SK-N-SH treated with all-trans-retinoic acid at 6 μM for 48 hours (cell line): Measurements from ENCODE around the gene MYH9.

Experiments used
- RARB ChIP-seq: fragments of 250-450 bp; sonication (Bioruptor Pico); IDR thresholded peaks from 2 replicates; pipeline ENCODE4 v1.8.0; 2021; ENCODE audit warnings: mild to moderate bottlenecking, moderate library complexity
- TOX ChIP-seq: fragments of 250-450 bp; sonication (Bioruptor Pico); IDR thresholded peaks from 2 replicates; pipeline ENCODE4 v1.8.0; 2021; ENCODE audit warnings: mild to moderate bottlenecking, moderate library complexity, borderline replicate concordance
- TF ChIP-seq, protein P1 (sequence below): fragments of 250-450 bp; sonication (Bioruptor Pico); IDR thresholded peaks from 2 replicates; pipeline ENCODE4 v1.8.0; 2020; ENCODE audit warnings: mild to moderate bottlenecking, moderate library complexity, borderline replicate concordance

- TF ChIP-seq TOX (CRISPR knock-in tag) (no peak), RARB (CRISPR knock-in tag) (no peak)
- TF ChIP-seq, protein P1, sequence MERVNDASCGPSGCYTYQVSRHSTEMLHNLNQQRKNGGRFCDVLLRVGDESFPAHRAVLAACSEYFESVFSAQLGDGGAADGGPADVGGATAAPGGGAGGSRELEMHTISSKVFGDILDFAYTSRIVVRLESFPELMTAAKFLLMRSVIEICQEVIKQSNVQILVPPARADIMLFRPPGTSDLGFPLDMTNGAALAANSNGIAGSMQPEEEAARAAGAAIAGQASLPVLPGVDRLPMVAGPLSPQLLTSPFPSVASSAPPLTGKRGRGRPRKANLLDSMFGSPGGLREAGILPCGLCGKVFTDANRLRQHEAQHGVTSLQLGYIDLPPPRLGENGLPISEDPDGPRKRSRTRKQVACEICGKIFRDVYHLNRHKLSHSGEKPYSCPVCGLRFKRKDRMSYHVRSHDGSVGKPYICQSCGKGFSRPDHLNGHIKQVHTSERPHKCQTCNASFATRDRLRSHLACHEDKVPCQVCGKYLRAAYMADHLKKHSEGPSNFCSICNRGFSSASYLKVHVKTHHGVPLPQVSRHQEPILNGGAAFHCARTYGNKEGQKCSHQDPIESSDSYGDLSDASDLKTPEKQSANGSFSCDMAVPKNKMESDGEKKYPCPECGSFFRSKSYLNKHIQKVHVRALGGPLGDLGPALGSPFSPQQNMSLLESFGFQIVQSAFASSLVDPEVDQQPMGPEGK (CRISPR knock-in tag): no peak
Observed at GRCh38 chr22:36332623-36333332, 55.0 kb downstream of the MYH9 start.
